Parathyroid adenoma (tissue), 2 donors: ENCODE measurements around the gene PTPRM.

Experiments
- H2AFZ ChIP-seq: fragments of 300-600 bp; sonication (generic); one replicate; pipeline ENCODE4 v1.7.0; 2017; ENCODE audit warnings: antibody characterized with exemption, mild to moderate bottlenecking
- H3K27ac ChIP-seq: fragments of 300-600 bp; sonication (generic); one replicate; pipeline ENCODE4 v1.7.0; 2017
- H3K27me3 ChIP-seq: fragments of 300-600 bp; sonication (generic); one replicate; pipeline ENCODE4 v1.7.0; 2017; ENCODE audit warnings: low read length; ENCODE audit not compliant: control insufficient read depth, insufficient read depth
- H3K36me3 ChIP-seq: fragments of 300-600 bp; sonication (generic); one replicate; pipeline ENCODE4 v1.7.0; 2017; ENCODE audit warnings: low read length; ENCODE audit not compliant: control insufficient read depth, insufficient read depth
- H3K4me1 ChIP-seq: fragments of 300-600 bp; sonication (generic); one replicate; pipeline ENCODE4 v1.7.0; 2017; ENCODE audit warnings: control low read depth
- H3K4me2 ChIP-seq: fragments of 300-600 bp; sonication (generic); one replicate; pipeline ENCODE4 v1.7.0; 2017; ENCODE audit warnings: low read length
- H3K4me3 ChIP-seq: fragments of 300-600 bp; sonication (generic); one replicate; pipeline ENCODE4 v1.7.0; 2017; ENCODE audit warnings: low read depth, low read length
- H3K79me2 ChIP-seq: fragments of 300-600 bp; sonication (generic); one replicate; pipeline ENCODE4 v1.7.0; 2017; ENCODE audit warnings: control low read depth
- H3K9ac ChIP-seq: fragments of 300-600 bp; sonication (generic); one replicate; pipeline ENCODE4 v1.7.0; 2017; ENCODE audit warnings: mild to moderate bottlenecking
- H3K9me3 ChIP-seq: fragments of 300-600 bp; sonication (generic); one replicate; pipeline ENCODE4 v1.7.0; 2017; ENCODE audit warnings: low read length; ENCODE audit not compliant: control insufficient read depth
- CTCF ChIP-seq: fragments of 300-600 bp; sonication (generic); IDR thresholded peaks from one replicate; pipeline ENCODE4 v1.7.0; 2017; ENCODE audit warnings: antibody characterized with exemption, mild to moderate bottlenecking
- donor health status: primary hyperparathyroidism.

The PTPRM gene

GRCh38 chr18:8133888-8134287 is 566.8 kb downstream of the PTPRM start:
- no peaks in the 10 kb centered on the region for H3K36me3 ChIP-seq
- no peak overlapping the region for H2AFZ ChIP-seq
- H3K4me1 ChIP-seq: no peaks in the 10 kb centered on the region
- H3K4me3 ChIP-seq: no peak overlapping the region
- TF ChIP-seq CTCF: no peak
- H3K9ac ChIP-seq: no peak overlapping the region
- H3K27me3 ChIP-seq: no peaks in the 10 kb centered on the region
- no peaks in the 10 kb centered on the region for H3K79me2 ChIP-seq
- H3K27ac ChIP-seq: no peak overlapping the region
- H3K4me2 ChIP-seq: no peak overlapping the region
- H3K9me3 ChIP-seq: no peaks in the 10 kb centered on the region

GRCh38 chr18:8139127-8139527 is 572.0 kb downstream of the PTPRM start:
- no peaks in the 10 kb centered on the region for H3K27me3 ChIP-seq
- H3K27ac ChIP-seq: no peak overlapping the region
- no peaks in the 10 kb centered on the region for H3K9me3 ChIP-seq
- H3K36me3 ChIP-seq: no peaks in the 10 kb centered on the region
- no peak overlapping the region for H3K9ac ChIP-seq
- no peak overlapping the region for H3K4me3 ChIP-seq
- no peaks in the 10 kb centered on the region for H3K79me2 ChIP-seq
- no peak overlapping the region for H3K4me2 ChIP-seq
- H2AFZ ChIP-seq: no peak overlapping the region
- H3K4me1 ChIP-seq: no peaks in the 10 kb centered on the region
- no peak for TF ChIP-seq CTCF

GRCh38 chr18:8139891-8140406 is 572.8 kb downstream of the PTPRM start:
- Histone ChIP-seq H3K9ac (no peak overlapping the region), H2AFZ (no peak overlapping the region), H3K4me3 (no peak overlapping the region), H3K4me2 (no peak overlapping the region), H3K27me3 (no peaks in the 10 kb centered on the region), H3K27ac (no peak overlapping the region), H3K4me1 (no peaks in the 10 kb centered on the region), H3K79me2 (no peaks in the 10 kb centered on the region), H3K36me3 (no peaks in the 10 kb centered on the region), H3K9me3 (no peaks in the 10 kb centered on the region)
- no peak for TF ChIP-seq CTCF

GRCh38 chr18:8140841-8141501 is 573.9 kb downstream of the PTPRM start:
- H3K4me1 ChIP-seq: no peaks in the 10 kb centered on the region
- no peak for TF ChIP-seq CTCF
- no peak overlapping the region for H3K4me3 ChIP-seq
- no peaks in the 10 kb centered on the region for H3K9me3 ChIP-seq
- no peaks in the 10 kb centered on the region for H3K79me2 ChIP-seq
- H3K9ac ChIP-seq: no peak overlapping the region
- H3K4me2 ChIP-seq: no peak overlapping the region
- H3K36me3 ChIP-seq: no peaks in the 10 kb centered on the region
- H3K27ac ChIP-seq: no peak overlapping the region
- H3K27me3 ChIP-seq: no peaks in the 10 kb centered on the region
- H2AFZ ChIP-seq: no peak overlapping the region

- no peaks in the 10 kb centered on the region for H3K36me3 ChIP-seq
- no peaks in the 10 kb centered on the region for H3K79me2 ChIP-seq
- H3K4me3 ChIP-seq: no peak overlapping the region
- no peaks in the 10 kb centered on the region for H3K27me3 ChIP-seq
- H3K9me3 ChIP-seq: no peaks in the 10 kb centered on the region
- no peak for TF ChIP-seq CTCF
- H3K27ac ChIP-seq: no peak overlapping the region
- H2AFZ ChIP-seq: no peak overlapping the region
- no peak overlapping the region for H3K9ac ChIP-seq
- no peak overlapping the region for H3K4me2 ChIP-seq
- no peaks in the 10 kb centered on the region for H3K4me1 ChIP-seq
Observed at GRCh38 chr18:8142131-8142711, 575.1 kb downstream of the PTPRM start.
